ENCODE data around the gene IFNGR2. TPM values are rescaled to one million over a fixed set of nuclear protein-coding genes. Genes with fewer than 3 reads are reported as not detected.

Gene IFNGR2
- total RNA-seq, 2 experiments from 2014 or later, result 17.8 to 18.8 TPM

DNA sequence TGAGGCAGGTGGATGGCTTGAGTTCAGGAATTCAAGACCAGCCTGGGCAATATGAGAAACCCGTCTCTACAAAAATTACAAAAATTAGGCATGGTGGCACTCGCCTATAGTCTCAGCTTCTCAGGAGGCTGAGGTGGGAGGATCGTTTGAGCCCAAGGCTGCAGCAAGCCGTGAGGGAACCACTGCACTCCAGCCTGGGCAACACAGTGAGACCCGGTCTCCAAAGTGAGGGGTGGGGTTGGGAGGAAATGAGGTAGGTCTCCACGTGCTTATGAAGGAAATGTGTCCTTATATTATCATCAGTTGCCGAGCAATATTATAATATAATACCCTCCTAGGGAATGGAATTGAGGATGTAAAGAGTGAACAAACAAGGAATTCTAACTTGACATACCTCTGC lies 73.9 kb downstream of the IFNGR2 start:
- DNase-seq (no peak), ATAC-seq (ENCODE audit: low read depth) (no peak)
- no peaks in the 10 kb centered on the region for H3K9me3 Mint-ChIP-seq
- H3K36me3 Mint-ChIP-seq, result peaks cover 4% of the 10 kb centered on the region
- POLR2A ChIA-PET, result no interaction called here
- peaks cover 18% of the 10 kb centered on the region for H3K4me1 Mint-ChIP-seq
- H3K27ac Mint-ChIP-seq, result no peak overlapping the region
- H3K27me3 Mint-ChIP-seq, result no peaks in the 10 kb centered on the region
- H3K4me3 Mint-ChIP-seq, result peak overlapping the region; percentile 42

DNA sequence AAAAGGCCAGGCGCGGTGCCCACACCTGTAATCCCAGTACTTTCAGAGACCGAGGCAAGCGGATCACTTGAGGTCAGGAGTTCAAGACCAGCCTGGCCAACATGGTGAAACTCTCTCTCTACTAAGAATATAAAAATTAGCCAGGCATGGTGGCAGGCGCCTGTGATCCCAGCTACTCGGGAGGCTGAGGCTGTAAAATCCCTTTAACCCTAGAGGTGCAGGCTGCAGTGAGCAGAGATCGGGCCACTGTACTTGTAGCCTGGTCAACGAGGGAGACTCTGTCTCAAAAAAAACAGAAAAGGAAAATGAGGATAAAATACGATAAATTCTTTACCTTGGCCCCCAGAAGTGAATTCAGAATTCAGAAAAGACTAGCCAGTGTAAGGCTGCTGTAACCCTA lies 75.0 kb downstream of the IFNGR2 start:
- Mint-ChIP-seq H3K27ac (peak overlapping the region; percentile 87), H3K36me3 (peaks cover 4% of the 10 kb centered on the region), H3K9me3 (no peaks in the 10 kb centered on the region), H3K4me1 (peaks cover 18% of the 10 kb centered on the region), H3K27me3 (no peaks in the 10 kb centered on the region), H3K4me3 (peak overlapping the region; percentile 96)
- no peak for DNase-seq
- no peak for ATAC-seq (ENCODE audit: low read depth)
- POLR2A ChIA-PET, result no interaction called here

GRCh38 chr21:33478935-33479678 lies 75.9 kb downstream of the IFNGR2 start:
- ATAC-seq (ENCODE audit: low read depth) (peak; percentile 16), DNase-seq (peak; percentile 54)
- H3K27me3 Mint-ChIP-seq, result peaks cover 3% of the 10 kb centered on the region
- H3K36me3 Mint-ChIP-seq, result no peaks in the 10 kb centered on the region
- H3K4me3 Mint-ChIP-seq, result peak overlapping the region; percentile 96
- peaks cover 18% of the 10 kb centered on the region for H3K4me1 Mint-ChIP-seq
- POLR2A ChIA-PET, result interaction anchor here (0.5 to 4.0 kb wide), 16 partner anchors 11 to 708 kb away, joined by 3 to 95 read pairs (median 5); partner anchors contain the start of genes CRYZL1, DNAJC28, DONSON and GART
- H3K27ac Mint-ChIP-seq, result peak overlapping the region; percentile 87
- H3K9me3 Mint-ChIP-seq, result no peaks in the 10 kb centered on the region

- H3K36me3 Mint-ChIP-seq, result no peaks in the 10 kb centered on the region
- peak within 1 kb of the TSS; percentile 92 for H3K27ac Mint-ChIP-seq
- H3K27me3 Mint-ChIP-seq, result peaks cover 3% of the 10 kb centered on the region
- POLR2A ChIA-PET, result interaction anchor here (0.5 to 4.0 kb wide), 25 partner anchors 9 to 709 kb away, joined by 3 to 95 read pairs (median 4); partner anchors contain the start of genes CRYZL1, DNAJC28, DONSON and GART
- ATAC-seq (ENCODE audit: low read depth) (peak; percentile 93), DNase-seq (peak; percentile 95)
- peaks cover 18% of the 10 kb centered on the region for H3K4me1 Mint-ChIP-seq
- no peaks in the 10 kb centered on the region for H3K9me3 Mint-ChIP-seq
- H3K4me3 Mint-ChIP-seq, result peak within 1 kb of the TSS; percentile 96
Measured at GRCh38 chr21:33479679-33480480, 76.7 kb downstream of the IFNGR2 start, which contains the start of gene TMEM50B. TMEM50B (minus strand) TSS chr21:33479974; CDS start chr21:33468885, 11,089 bp downstream.

- H3K9me3 Mint-ChIP-seq, result no peaks in the 10 kb centered on the region
- peak overlapping the region; percentile 92 for H3K27ac Mint-ChIP-seq
- DNase-seq (no peak), ATAC-seq (ENCODE audit: low read depth) (no peak)
- H3K4me1 Mint-ChIP-seq, result peaks cover 18% of the 10 kb centered on the region
- H3K36me3 Mint-ChIP-seq, result no peaks in the 10 kb centered on the region
- H3K27me3 Mint-ChIP-seq, result peaks cover 3% of the 10 kb centered on the region
- POLR2A ChIA-PET, result interaction anchor here (0.7 to 4.0 kb wide), 18 partner anchors 10 to 294 kb away, joined by 3 to 95 read pairs (median 5); partner anchors contain the start of genes CRYZL1, DNAJC28, DONSON and GART
- peak overlapping the region; percentile 96 for H3K4me3 Mint-ChIP-seq
Measured at GRCh38 chr21:33480481-33481103, 77.4 kb downstream of the IFNGR2 start.

DNA sequence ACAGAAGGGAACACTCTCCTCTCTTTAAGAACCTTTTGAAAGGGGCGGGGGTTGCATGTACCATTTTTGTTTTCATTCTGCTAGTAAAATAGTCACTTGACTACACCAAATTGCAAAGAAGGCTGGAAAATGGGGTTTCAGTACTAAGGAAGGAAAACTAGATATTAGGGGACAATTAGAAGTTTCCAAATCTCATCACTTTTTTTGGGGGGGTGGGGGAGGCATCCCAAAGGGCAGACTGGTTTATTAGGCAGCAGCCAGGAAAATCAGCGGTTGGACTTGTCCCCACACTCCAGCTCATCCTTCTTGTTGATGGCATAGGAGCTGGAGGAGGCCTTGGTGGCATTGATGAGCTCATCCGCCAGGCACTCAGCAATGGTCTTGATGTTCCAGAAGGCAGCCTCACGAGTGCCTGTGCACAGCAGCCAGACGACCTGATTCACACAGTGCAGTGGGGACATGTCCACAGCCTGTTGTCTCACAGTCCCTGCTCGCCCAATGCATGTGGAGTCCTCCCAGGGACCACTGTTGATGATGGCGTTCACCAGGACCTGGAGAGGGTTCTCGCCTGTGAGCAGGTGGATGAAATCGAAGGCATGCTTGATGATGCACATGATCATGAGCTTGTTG lies 78.2 kb downstream of the IFNGR2 start:
- peak overlapping the region; percentile 96 for H3K4me3 Mint-ChIP-seq
- peaks cover 18% of the 10 kb centered on the region for H3K4me1 Mint-ChIP-seq
- peaks cover 3% of the 10 kb centered on the region for H3K27me3 Mint-ChIP-seq
- no peaks in the 10 kb centered on the region for H3K9me3 Mint-ChIP-seq
- ATAC-seq (ENCODE audit: low read depth) (no peak), DNase-seq (no peak)
- H3K36me3 Mint-ChIP-seq, result no peaks in the 10 kb centered on the region
- no peak overlapping the region for H3K27ac Mint-ChIP-seq
- POLR2A ChIA-PET, result interaction anchor here (2.9 to 4.0 kb wide), 2 partner anchors 9 to 62 kb away, joined by 33 to 95 read pairs; partner anchors contain the start of genes DNAJC28, GART and SON

Other genes with a start within 250 kb of the IFNGR2 start
- 10 to 100 TPM; 68.3 to 77.6 TPM for gene IFNAR2, start 173.5 kb upstream of the IFNGR2 start, total RNA-seq
- 10 to 100 TPM; 40.6 to 44.1 TPM for gene IL10RB, start 137.0 kb upstream of the IFNGR2 start, total RNA-seq
- gene IFNAR1, start 78.4 kb upstream of the IFNGR2 start, total RNA-seq, result 10 to 100 TPM; 35.7 to 36.3 TPM
- 10 to 100 TPM; 72.6 to 80.3 TPM for gene TMEM50B, start 76.6 kb downstream of the IFNGR2 start, total RNA-seq
- gene DNAJC28, start 88.3 kb downstream of the IFNGR2 start, total RNA-seq, result 1 to 10 TPM; 1.2 to 1.5 TPM
- gene GART, start 138.7 kb downstream of the IFNGR2 start, total RNA-seq, result 100 to 1,000 TPM; 102 to 117 TPM
- gene SON, start 139.6 kb downstream of the IFNGR2 start, total RNA-seq, result 100 to 1,000 TPM; 357 to 376 TPM
- 10 to 100 TPM; 29.0 to 33.6 TPM for gene DONSON, start 185.3 kb downstream of the IFNGR2 start, total RNA-seq
- 10 to 100 TPM; 39.2 to 45.7 TPM for gene CRYZL1, start 238.3 kb downstream of the IFNGR2 start, total RNA-seq
- 1 to 10 TPM; 2.3 to 4.6 TPM for gene ITSN1, start 239.1 kb downstream of the IFNGR2 start, total RNA-seq

Measured in activated naive CD8-positive, alpha-beta T cell treated with anti-CD3 and anti-CD28 coated beads, Interleukin-2, amount 10 ng/mL, durations not matched to agents 7 days and 5 days (primary cell).